ENCODE results near the gene ZNF75A. TPM values are rescaled to one million over a fixed set of nuclear protein-coding genes. Genes with fewer than 3 reads are reported as not detected.

The ZNF75A gene
- total RNA-seq, 2 donors from 2014 or later: 26.3 to 28.1 TPM

- Mint-ChIP-seq H3K4me3 (no peak overlapping the region), H3K27me3 (no peaks in the 10 kb centered on the region), H3K27ac (no peak overlapping the region), H3K36me3 (ENCODE audit: low read depth) (no peaks in the 10 kb centered on the region), H3K4me1 (no peaks in the 10 kb centered on the region)
- ATAC-seq (no peak), DNase-seq (no peak)
- peaks cover 2% of the 10 kb centered on the region for H3K9me3 ChIP-seq (ENCODE audit: control insufficient read depth, low read length, poor library complexity, severe bottlenecking)
Measured at GRCh38 chr16:3276679-3277078, 28.6 kb upstream of the ZNF75A start.

DNA sequence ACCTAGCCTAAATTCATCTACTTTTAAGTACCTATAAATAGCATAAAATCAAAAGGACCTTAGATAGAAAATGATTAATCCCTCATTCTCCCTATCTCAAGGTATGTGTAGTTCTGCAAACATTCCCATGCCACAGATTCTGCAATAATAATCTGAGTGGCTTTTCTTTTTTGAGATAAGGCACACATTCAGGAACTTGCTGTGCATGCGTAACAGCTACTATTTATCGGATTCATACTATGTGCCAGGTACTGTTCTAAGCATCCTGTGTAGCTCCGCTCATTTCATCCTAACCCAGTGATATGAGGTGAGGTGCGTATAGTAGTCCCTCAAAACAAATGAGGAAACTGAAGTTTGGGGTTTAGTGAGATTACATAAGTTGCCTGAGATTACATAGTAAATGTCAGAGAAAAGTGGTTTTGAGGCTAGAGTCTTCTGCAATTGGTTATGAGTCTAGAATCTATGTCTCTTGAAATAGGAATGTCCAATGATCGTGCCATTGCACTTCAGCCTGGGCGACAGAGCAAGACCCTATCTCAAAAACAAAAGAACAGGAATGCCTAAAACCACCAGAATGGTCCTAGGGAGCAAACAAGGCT is 24.0 kb upstream of the ZNF75A start:
- no peaks in the 10 kb centered on the region for H3K27me3 Mint-ChIP-seq
- H3K27ac Mint-ChIP-seq: peak overlapping the region; percentile 95
- no peak for ATAC-seq
- H3K9me3 ChIP-seq (ENCODE audit: control insufficient read depth, low read length, poor library complexity, severe bottlenecking): no peaks in the 10 kb centered on the region
- H3K36me3 Mint-ChIP-seq (ENCODE audit: low read depth): no peaks in the 10 kb centered on the region
- peak overlapping the region; percentile 31 for H3K4me3 Mint-ChIP-seq
- H3K4me1 Mint-ChIP-seq: peaks cover 23% of the 10 kb centered on the region
- DNase-seq: no peak

GRCh38 chr16:3282103-3282729 is 23.1 kb upstream of the ZNF75A start:
- no peaks in the 10 kb centered on the region for H3K27me3 Mint-ChIP-seq
- ATAC-seq (peak; percentile 18), DNase-seq (peak in 1 of 3 donors; percentile 20)
- H3K4me1 Mint-ChIP-seq: peaks cover 23% of the 10 kb centered on the region
- no peaks in the 10 kb centered on the region for H3K36me3 Mint-ChIP-seq (ENCODE audit: low read depth)
- H3K4me3 Mint-ChIP-seq: peak overlapping the region; percentile 92
- H3K27ac Mint-ChIP-seq: peak overlapping the region; percentile 95
- H3K9me3 ChIP-seq (ENCODE audit: control insufficient read depth, low read length, poor library complexity, severe bottlenecking): peaks cover 3% of the 10 kb centered on the region

DNA sequence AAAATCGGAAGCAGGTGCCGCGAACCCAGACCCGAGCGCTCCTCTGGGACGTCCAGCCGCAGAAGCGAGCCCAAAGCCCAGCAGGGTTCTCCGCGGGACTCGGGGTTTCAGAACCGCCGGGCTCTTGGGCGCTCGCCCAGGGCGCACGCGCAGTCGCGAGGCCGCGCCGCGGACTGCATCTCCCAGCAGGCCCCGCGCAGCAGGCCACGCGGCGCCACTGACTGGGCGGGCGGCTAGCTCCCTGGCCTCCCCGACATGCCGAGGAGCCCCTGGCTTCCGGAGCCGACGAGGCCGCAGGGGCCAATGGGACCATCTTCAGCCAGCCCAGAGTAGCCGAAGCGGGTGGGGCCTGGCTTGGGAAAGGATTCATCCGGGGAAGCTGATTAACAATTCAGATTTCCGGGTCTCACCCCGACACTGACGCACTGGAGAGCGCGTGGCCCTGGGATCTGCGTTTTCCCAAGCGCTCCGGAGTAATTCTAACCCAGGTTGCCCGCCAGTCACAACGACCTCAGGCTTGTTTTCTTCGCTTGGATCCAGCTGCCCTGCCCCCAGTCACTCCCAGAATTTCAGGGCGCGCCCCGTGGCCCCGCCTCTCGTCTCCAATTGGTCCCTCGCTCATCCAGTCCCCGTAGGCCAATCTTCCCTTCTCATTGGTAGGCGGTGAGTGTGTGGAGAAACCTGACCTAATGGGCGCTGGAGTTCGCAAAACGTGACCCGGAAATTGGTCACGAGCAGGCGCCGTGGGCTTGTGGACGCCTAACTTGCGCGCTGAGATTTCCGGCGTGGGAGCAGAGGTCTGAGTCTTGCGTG is 22.4 kb upstream of the ZNF75A start, which contains the start of gene ZNF263:
Gene ZNF263, plus strand, starts transcription at position 762 of the 813 bp plus-strand sequence. CDS start 328 bp downstream, outside the sequence.
- peak within 1 kb of the TSS; percentile 92 for H3K4me3 Mint-ChIP-seq
- H3K27me3 Mint-ChIP-seq: no peaks in the 10 kb centered on the region
- peaks cover 6% of the 10 kb centered on the region for H3K9me3 ChIP-seq (ENCODE audit: control insufficient read depth, low read length, poor library complexity, severe bottlenecking)
- H3K27ac Mint-ChIP-seq: peak within 1 kb of the TSS; percentile 95
- peak; percentile 85 to 90 (median 85) for DNase-seq
- ATAC-seq: peak; percentile 91
- peaks cover 23% of the 10 kb centered on the region for H3K4me1 Mint-ChIP-seq
- no peaks in the 10 kb centered on the region for H3K36me3 Mint-ChIP-seq (ENCODE audit: low read depth)

DNA sequence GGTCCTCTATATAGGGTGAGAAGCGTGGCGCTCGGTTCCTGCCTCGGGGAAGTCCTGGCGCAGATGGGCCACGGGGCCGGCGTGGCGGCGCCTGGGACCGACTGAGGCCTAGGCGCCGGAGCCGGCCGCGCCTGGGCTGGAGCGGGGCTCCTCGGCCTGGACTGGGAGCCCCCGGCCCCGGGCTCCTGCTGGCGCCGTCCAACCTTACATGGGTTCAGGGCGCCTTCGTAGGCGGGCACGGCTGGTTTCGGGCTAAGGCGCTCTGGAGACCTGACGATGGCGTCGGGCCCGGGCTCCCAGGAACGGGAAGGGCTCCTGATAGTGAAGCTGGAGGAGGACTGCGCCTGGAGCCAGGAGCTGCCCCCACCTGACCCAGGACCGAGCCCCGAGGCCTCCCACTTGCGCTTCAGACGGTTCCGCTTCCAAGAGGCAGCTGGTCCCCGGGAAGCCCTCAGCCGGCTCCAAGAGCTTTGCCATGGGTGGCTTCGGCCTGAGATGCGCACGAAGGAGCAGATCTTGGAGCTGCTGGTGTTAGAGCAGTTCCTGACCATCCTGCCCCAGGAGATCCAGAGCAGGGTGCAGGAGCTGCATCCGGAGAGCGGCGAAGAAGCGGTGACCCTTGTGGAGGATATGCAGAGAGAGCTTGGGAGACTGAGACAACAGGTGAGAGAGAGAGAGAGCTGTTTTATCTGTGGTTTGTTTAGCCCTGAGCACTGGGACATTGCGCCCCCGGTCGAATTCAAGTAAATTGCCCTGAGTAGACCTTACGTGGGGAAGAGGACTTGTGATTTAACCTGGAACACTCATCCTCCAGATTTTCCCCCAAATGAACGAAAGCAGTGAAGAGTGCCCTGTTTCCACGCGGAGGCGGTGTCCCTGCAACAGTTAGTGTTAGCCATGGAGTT is 21.5 kb upstream of the ZNF75A start:
- Mint-ChIP-seq H3K4me3 (peak overlapping the region; percentile 92), H3K4me1 (peaks cover 23% of the 10 kb centered on the region), H3K27me3 (no peaks in the 10 kb centered on the region), H3K27ac (peak overlapping the region; percentile 95), H3K36me3 (ENCODE audit: low read depth) (peaks cover 3% of the 10 kb centered on the region)
- ATAC-seq (no peak), DNase-seq (no peak)
- peaks cover 7% of the 10 kb centered on the region for H3K9me3 ChIP-seq (ENCODE audit: control insufficient read depth, low read length, poor library complexity, severe bottlenecking)

GRCh38 chr16:3285131-3285530 is 20.2 kb upstream of the ZNF75A start:
- Mint-ChIP-seq H3K27ac (no peak overlapping the region), H3K4me1 (peaks cover 23% of the 10 kb centered on the region), H3K4me3 (peak overlapping the region; percentile 92), H3K36me3 (ENCODE audit: low read depth) (peaks cover 3% of the 10 kb centered on the region), H3K27me3 (no peaks in the 10 kb centered on the region)
- ATAC-seq (no peak), DNase-seq (no peak)
- peaks cover 15% of the 10 kb centered on the region for H3K9me3 ChIP-seq (ENCODE audit: control insufficient read depth, low read length, poor library complexity, severe bottlenecking)

- H3K27ac Mint-ChIP-seq: no peak overlapping the region
Measured at GRCh38 chr16:3289998-3290673, 15.2 kb upstream of the ZNF75A start.

DNA sequence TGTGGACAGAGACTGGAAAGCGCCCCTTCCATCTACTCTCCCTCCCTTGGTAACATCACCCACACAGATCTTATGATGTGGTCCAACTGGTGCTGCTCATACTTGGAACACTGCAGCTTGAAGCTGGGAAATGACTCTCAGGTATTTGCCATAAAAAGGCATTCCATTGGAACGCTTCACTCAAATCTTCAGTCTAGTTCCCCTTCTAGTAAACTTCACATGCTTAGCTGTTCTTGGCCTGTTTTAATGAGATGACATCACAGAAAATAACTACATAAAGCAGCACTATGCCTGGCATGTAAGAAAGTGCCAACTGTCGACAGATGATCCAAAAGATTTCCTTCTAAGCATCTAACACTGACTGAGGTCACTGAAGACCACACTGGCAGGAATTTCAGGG is 12.7 kb upstream of the ZNF75A start:
- H3K9me3 ChIP-seq (ENCODE audit: control insufficient read depth, low read length, poor library complexity, severe bottlenecking): peaks cover 28% of the 10 kb centered on the region
- ATAC-seq: no peak

More at GRCh38 chr16:3289998-3290673, 15.2 kb upstream of the ZNF75A start:
- Mint-ChIP-seq H3K4me1 (peaks cover 5% of the 10 kb centered on the region), H3K27me3 (no peaks in the 10 kb centered on the region), H3K4me3 (no peak overlapping the region), H3K36me3 (ENCODE audit: low read depth) (peaks cover 3% of the 10 kb centered on the region)
- ATAC-seq (no peak), DNase-seq (no peak)
- H3K9me3 ChIP-seq (ENCODE audit: control insufficient read depth, low read length, poor library complexity, severe bottlenecking): peaks cover 31% of the 10 kb centered on the region

GRCh38 chr16:3295209-3295608 is 10.1 kb upstream of the ZNF75A start:
- DNase-seq: no peak
- peaks cover 19% of the 10 kb centered on the region for H3K9me3 ChIP-seq (ENCODE audit: control insufficient read depth, low read length, poor library complexity, severe bottlenecking)
- H3K36me3 Mint-ChIP-seq (ENCODE audit: low read depth): no peaks in the 10 kb centered on the region
- no peaks in the 10 kb centered on the region for H3K27me3 Mint-ChIP-seq
- H3K4me1 Mint-ChIP-seq: no peaks in the 10 kb centered on the region
- no peak overlapping the region for H3K4me3 Mint-ChIP-seq
- no peak for ATAC-seq
- no peak overlapping the region for H3K27ac Mint-ChIP-seq

More for the DNA sequence above, 12.7 kb upstream of the ZNF75A start:
- H3K4me1 Mint-ChIP-seq: no peaks in the 10 kb centered on the region
- no peaks in the 10 kb centered on the region for H3K27me3 Mint-ChIP-seq
- no peak for DNase-seq
- H3K4me3 Mint-ChIP-seq: no peak overlapping the region
- H3K36me3 Mint-ChIP-seq (ENCODE audit: low read depth): peaks cover 3% of the 10 kb centered on the region
- no peak overlapping the region for H3K27ac Mint-ChIP-seq

GRCh38 chr16:3295783-3296182 is 9.5 kb upstream of the ZNF75A start:
- H3K27ac Mint-ChIP-seq: no peak overlapping the region
- H3K27me3 Mint-ChIP-seq: no peaks in the 10 kb centered on the region
- H3K36me3 Mint-ChIP-seq (ENCODE audit: low read depth): no peaks in the 10 kb centered on the region
- H3K9me3 ChIP-seq (ENCODE audit: control insufficient read depth, low read length, poor library complexity, severe bottlenecking): peaks cover 14% of the 10 kb centered on the region
- no peak for DNase-seq
- no peak overlapping the region for H3K4me3 Mint-ChIP-seq
- H3K4me1 Mint-ChIP-seq: no peaks in the 10 kb centered on the region
- ATAC-seq: no peak

DNA sequence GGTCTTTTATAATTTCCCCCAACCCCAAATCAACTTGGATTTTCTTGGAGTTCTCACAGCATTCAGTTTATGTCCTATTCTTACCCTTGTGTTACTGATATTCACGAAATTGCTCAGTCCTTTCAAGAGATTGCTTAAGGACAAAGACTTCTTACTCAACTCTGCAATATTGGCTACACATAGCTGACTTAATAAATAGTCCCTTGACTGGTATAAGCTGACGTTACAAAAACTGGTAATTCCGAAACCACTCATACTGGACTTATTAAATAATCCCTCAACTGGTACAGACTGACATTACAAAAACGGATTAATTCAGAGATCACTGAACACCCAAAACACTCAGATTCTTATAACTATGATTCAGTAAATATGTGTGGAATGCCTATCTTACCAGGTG is 927 bp upstream of the ZNF75A start:
- Mint-ChIP-seq H3K27me3 (no peaks in the 10 kb centered on the region), H3K4me1 (no peaks in the 10 kb centered on the region), H3K27ac (peak overlapping the region; percentile 1), H3K4me3 (peak overlapping the region; percentile 80), H3K36me3 (ENCODE audit: low read depth) (peaks cover 11% of the 10 kb centered on the region)
- DNase-seq (no peak), ATAC-seq (no peak)
- peaks cover 16% of the 10 kb centered on the region for H3K9me3 ChIP-seq (ENCODE audit: control insufficient read depth, low read length, poor library complexity, severe bottlenecking)

DNA sequence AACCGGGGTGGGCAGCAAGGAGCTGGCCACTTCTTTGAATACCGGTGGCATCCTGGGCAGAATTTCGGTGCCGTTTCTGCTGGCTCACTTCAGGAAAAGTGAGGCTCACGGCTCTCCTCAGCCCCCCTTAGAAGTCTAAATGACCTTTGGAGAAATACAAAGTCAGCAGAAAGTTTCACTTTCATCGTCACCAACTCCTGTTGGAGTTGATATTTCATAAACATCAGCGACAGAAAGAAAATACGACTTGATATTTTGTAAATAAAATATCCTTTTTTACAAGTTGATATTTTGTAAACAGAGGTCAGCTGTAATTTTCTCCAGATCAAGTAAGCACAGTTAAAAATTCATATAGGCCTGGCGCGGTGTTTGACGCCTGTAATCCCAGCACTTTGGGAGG is 781 bp downstream of the ZNF75A start:
- H3K4me1 Mint-ChIP-seq: no peaks in the 10 kb centered on the region

More for the DNA sequence above, 781 bp downstream of the ZNF75A start:
- ATAC-seq: no peak
- peak overlapping the region; percentile 80 for H3K4me3 Mint-ChIP-seq
- H3K9me3 ChIP-seq (ENCODE audit: control insufficient read depth, low read length, poor library complexity, severe bottlenecking): peaks cover 16% of the 10 kb centered on the region
- peaks cover 13% of the 10 kb centered on the region for H3K36me3 Mint-ChIP-seq (ENCODE audit: low read depth)
- peak overlapping the region; percentile 27 for H3K27ac Mint-ChIP-seq
- no peaks in the 10 kb centered on the region for H3K27me3 Mint-ChIP-seq
- DNase-seq: no peak
